ENCODE data around the gene ELOVL6. TPM values are rescaled to one million over a fixed set of nuclear protein-coding genes. Genes with fewer than 3 reads are reported as not detected.
A peak's percentile ranks its signal among the peaks of the same experiment; 100 is the strongest.

ELOVL6 gene
- total RNA-seq, 2 experiments from 2014 or later, result 1.6 to 2.9 TPM

GRCh38 chr4:110034026-110034393 is 164.4 kb downstream of the ELOVL6 start:
- H3K27me3 Mint-ChIP-seq, result peaks cover 32% of the 10 kb centered on the region
- H3K4me1 Mint-ChIP-seq (ENCODE audit: low read depth), result no peaks in the 10 kb centered on the region
- no peak overlapping the region for H3K27ac ChIP-seq (ENCODE audit: low read depth in 1 of 2, low read length in 2 of 2)
- DNase-seq (peak in 3 of 14 experiments; percentile 22 to 30 (median 28)), ATAC-seq (ENCODE audit: poor library complexity) (no peak)
- H3K4me3 ChIP-seq (ENCODE audit: low read length), result no peak overlapping the region
- ChIA-PET POLR2A (no interaction called here), CTCF (no interaction called here)
- no peaks in the 10 kb centered on the region for H3K4me1 ChIP-seq (ENCODE audit: insufficient read depth, low read length)
- intact Hi-C loops (cut with DNase I, micrococcal nuclease), result no loop called here
- H3K27me3 ChIP-seq (ENCODE audit: control insufficient read depth in 1 of 2, insufficient read depth in 2 of 2, low read length in 2 of 2), result peaks cover 0 to 13% of the 10 kb centered on the region in 2 experiments
- no peak overlapping the region for H3K27ac Mint-ChIP-seq
- TF ChIP-seq CTCF (IDR thresholded peaks at IDR 0.05), result no peak
- no peaks in the 10 kb centered on the region for H3K9me3 Mint-ChIP-seq
- H3K36me3 ChIP-seq (ENCODE audit: insufficient read depth, low read length), result no peaks in the 10 kb centered on the region
- no peaks in the 10 kb centered on the region for H3K9me3 ChIP-seq (ENCODE audit: control insufficient read depth in 1 of 2, insufficient read depth in 1 of 2, low read length in 2 of 2)
- no peak overlapping the region for H3K4me3 Mint-ChIP-seq
- no peaks in the 10 kb centered on the region for H3K36me3 Mint-ChIP-seq (ENCODE audit: low read depth)

- intact Hi-C loops (cut with DNase I, micrococcal nuclease), result no loop called here
Measured at GRCh38 chr4:110033355-110034025, 164.9 kb downstream of the ELOVL6 start.

GRCh38 chr4:110032603-110033002 is 165.8 kb downstream of the ELOVL6 start:
- intact Hi-C loops (cut with DNase I, micrococcal nuclease), result no loop called here
- Mint-ChIP-seq H3K9me3 (no peaks in the 10 kb centered on the region), H3K27ac (no peak overlapping the region), H3K27me3 (peaks cover 32% of the 10 kb centered on the region), H3K4me1 (ENCODE audit: low read depth) (no peaks in the 10 kb centered on the region), H3K4me3 (no peak overlapping the region), H3K36me3 (ENCODE audit: low read depth) (no peaks in the 10 kb centered on the region)
- ChIA-PET CTCF (interaction anchor here (0.9 kb wide), 1 partner anchor 14 kb away, joined by 3 read pairs; no protein-coding TSS in a partner anchor), POLR2A (no interaction called here)
- H3K4me1 ChIP-seq (ENCODE audit: insufficient read depth, low read length), result no peaks in the 10 kb centered on the region
- H3K27ac ChIP-seq (ENCODE audit: low read depth in 1 of 2, low read length in 2 of 2), result no peak overlapping the region
- peak in 3 of 14 experiments; percentile 13 to 60 (median 52) for DNase-seq
- H3K4me3 ChIP-seq (ENCODE audit: low read length), result no peak overlapping the region
- H3K9me3 ChIP-seq (ENCODE audit: control insufficient read depth in 1 of 2, insufficient read depth in 1 of 2, low read length in 2 of 2), result no peaks in the 10 kb centered on the region
- no peaks in the 10 kb centered on the region for H3K36me3 ChIP-seq (ENCODE audit: insufficient read depth, low read length)
- H3K27me3 ChIP-seq (ENCODE audit: control insufficient read depth in 1 of 2, insufficient read depth in 2 of 2, low read length in 2 of 2), result peaks cover 0 to 13% of the 10 kb centered on the region in 2 experiments
- ATAC-seq (ENCODE audit: poor library complexity), result no peak
- TF ChIP-seq CTCF (IDR thresholded peaks at IDR 0.05), result no peak

More at GRCh38 chr4:110033355-110034025, 164.9 kb downstream of the ELOVL6 start:
- Histone ChIP-seq H3K27ac (ENCODE audit: low read depth in 1 of 2, low read length in 2 of 2) (no peak overlapping the region), H3K27me3 (ENCODE audit: control insufficient read depth in 1 of 2, insufficient read depth in 2 of 2, low read length in 2 of 2) (peaks cover 0 to 13% of the 10 kb centered on the region in 2 experiments), H3K4me1 (ENCODE audit: insufficient read depth, low read length) (no peaks in the 10 kb centered on the region), H3K36me3 (ENCODE audit: insufficient read depth, low read length) (no peaks in the 10 kb centered on the region), H3K4me3 (ENCODE audit: low read length) (no peak overlapping the region), H3K9me3 (ENCODE audit: control insufficient read depth in 1 of 2, insufficient read depth in 1 of 2, low read length in 2 of 2) (no peaks in the 10 kb centered on the region)
- no peak overlapping the region for H3K4me3 Mint-ChIP-seq
- no peak for ATAC-seq (ENCODE audit: poor library complexity)
- DNase-seq, result no peak
- H3K9me3 Mint-ChIP-seq, result no peaks in the 10 kb centered on the region
- POLR2A ChIA-PET, result no interaction called here
- CTCF ChIA-PET, result interaction anchor here (0.9 kb wide), 1 partner anchor 13 kb away, joined by 3 read pairs; no protein-coding TSS in a partner anchor
- no peak overlapping the region for H3K27ac Mint-ChIP-seq
- H3K36me3 Mint-ChIP-seq (ENCODE audit: low read depth), result no peaks in the 10 kb centered on the region
- no peak for TF ChIP-seq CTCF (IDR thresholded peaks at IDR 0.05)
- H3K4me1 Mint-ChIP-seq (ENCODE audit: low read depth), result no peaks in the 10 kb centered on the region
- peaks cover 32% of the 10 kb centered on the region for H3K27me3 Mint-ChIP-seq
